ENCODE measurements around the gene CD22. TPM values are rescaled to one million over a fixed set of nuclear protein-coding genes. Genes with fewer than 3 reads are reported as not detected.

CD22 gene
- total and polyA plus RNA-seq, 2 of the 8 experiments (the other 6 are each of a cell fraction or from before 2014, with no cell fraction given): 0.06 to 0.60 TPM

- POLR2A ChIA-PET (ENCODE audit: partially characterized antibody): no interaction called here
- H3K4me1 ChIP-seq (replicated peaks in 1 of 4; ENCODE audit: control insufficient read depth in 3 of 4, insufficient read depth in 4 of 4, low read length in 3 of 4): peaks cover 0 to 13% (median 6%) of the 10 kb centered on the region in 4 experiments; a peak in 6 of 7 replicates
- DNase-seq (ENCODE audit: low read depth in 1 of 2, low spot score in 2 of 2) (no peak), FAIRE-seq (no peak)
- H3K4me2 ChIP-seq (ENCODE audit: insufficient read depth in 1 of 2, low read depth in 2 of 2, low read length in 2 of 2): no peak overlapping the region; a peak in 1 of 4 replicates
- peaks cover 3% of the 10 kb centered on the region; the same call in 1 of the 2 replicates for H3K79me1 ChIP-seq (ENCODE audit: low read depth, low read length)
- peak overlapping the region; percentile 57 for H3K4ac ChIP-seq (replicated peaks; ENCODE audit: insufficient read length, low read depth, low read length)
- no peak overlapping the region for H3K4me3 ChIP-seq (ENCODE audit: extremely low read depth in 1 of 4, insufficient read depth in 2 of 4, low read depth in 3 of 4, low read length in 4 of 4)
- peak overlapping the region; percentile 21; the same call in 1 of the 2 replicates for H2BK5ac ChIP-seq (ENCODE audit: low read depth, low read length)
- H3K27ac ChIP-seq (ENCODE audit: low read depth, low read length): no peak overlapping the region
- peak overlapping the region; percentile 98 for H2AK5ac ChIP-seq (ENCODE audit: low read depth, low read length)
- H4K91ac ChIP-seq (replicated peaks; ENCODE audit: insufficient read length, low read length): peak overlapping the region; percentile 95
- peak overlapping the region; percentile 6; the same call in 1 of the 2 replicates for H2BK12ac ChIP-seq (ENCODE audit: low read depth, low read length)
- H3K23ac ChIP-seq (ENCODE audit: insufficient read length): no peak overlapping the region
- no peak overlapping the region for H4K5ac ChIP-seq (ENCODE audit: insufficient read length, low read depth, low read length)
- H2BK120ac ChIP-seq (replicated peaks; ENCODE audit: low read depth, low read length): peak overlapping the region; percentile 49
- peaks cover 0 to 21% of the 10 kb centered on the region in 2 experiments for H4K20me1 ChIP-seq (replicated peaks in 1 of 2; ENCODE audit: control insufficient read depth in 1 of 2, insufficient read depth in 2 of 2, low read length in 2 of 2)
- 90 to 100% methylated on average over 2 to 5 of the region's 5 CpGs for WGBS, 2 experiments (ENCODE audit: extremely low coverage in 1 of 2, insufficient coverage in 1 of 2, insufficient read length in 1 of 2, insufficient replicate concordance in 2 of 2, low coverage in 1 of 2, low lambda C conversion rate in 2 of 2, missing lambda C conversion rate in 1 of 2)
- H2BK15ac ChIP-seq (ENCODE audit: low read length): peak overlapping the region; percentile 23
- H3K56ac ChIP-seq (replicated peaks; ENCODE audit: insufficient read length, low read depth, low read length): peak overlapping the region; percentile 100
- no peak overlapping the region for H4K8ac ChIP-seq (ENCODE audit: extremely low read depth, insufficient read depth, low read length)
- no peaks in the 10 kb centered on the region for H3K79me2 ChIP-seq (ENCODE audit: control insufficient read depth in 1 of 2, insufficient read depth in 2 of 2, low read length in 2 of 2)
- H3K23me2 ChIP-seq (ENCODE audit: low read depth, low read length): peaks cover 24% of the 10 kb centered on the region; the same call in 1 of the 2 replicates
- H3K14ac ChIP-seq (ENCODE audit: insufficient read length): no peak overlapping the region
- H3K36me3 ChIP-seq (ENCODE audit: control insufficient read depth in 2 of 4, insufficient read depth in 4 of 4, low read length in 3 of 4): no peaks in the 10 kb centered on the region; a peak in 1 of 8 replicates
- no peaks in the 10 kb centered on the region; a peak in 1 of 4 replicates for H3K9me3 ChIP-seq (ENCODE audit: insufficient read depth in 2 of 2, low read depth in 1 of 2, low read length in 1 of 2)
- H2BK20ac ChIP-seq (ENCODE audit: low read length): peak overlapping the region; percentile 63
- no peak overlapping the region; a peak in 1 of 7 replicates for H3K9ac ChIP-seq (replicated peaks in 1 of 4; ENCODE audit: extremely low read depth in 1 of 4, low read depth in 3 of 4, low read length in 3 of 4)
- no peak overlapping the region for H2AFZ ChIP-seq (ENCODE audit: low read length)
- H3K18ac ChIP-seq (ENCODE audit: extremely low read depth, low read length): no peak overlapping the region
- CTCF ChIA-PET (ENCODE audit: partially characterized antibody): no interaction called here
- peaks cover 0 to 12% (median 2%) of the 10 kb centered on the region in 4 experiments; a peak in 1 of 7 replicates for H3K27me3 ChIP-seq (replicated peaks in 1 of 4; ENCODE audit: control insufficient read depth in 3 of 4, extremely low read depth in 1 of 4, insufficient read depth in 3 of 4, low read length in 3 of 4)
- TF ChIP-seq ATF3 (IDR thresholded peaks at IDR 0.05; ENCODE audit: insufficient read depth, low read depth, low read length) (no peak), EZH2 (IDR thresholded peaks at IDR 0.05; ENCODE audit: low read depth, low read length, severe bottlenecking) (no peak), KDM5A (IDR thresholded peaks at IDR 0.05; ENCODE audit: low read length) (no peak), RXRA (IDR thresholded peaks at IDR 0.05; ENCODE audit: insufficient read depth, low read depth, low read length) (no peak), JUN (IDR thresholded peaks at IDR 0.05; ENCODE audit: low read depth, low read length) (no peak), TCF12 (IDR thresholded peaks at IDR 0.05; ENCODE audit: low read depth, low read length) (no peak), BACH1 (IDR thresholded peaks at IDR 0.05; ENCODE audit: low read length) (no peak), GTF2F1 (IDR thresholded peaks at IDR 0.05; ENCODE audit: borderline replicate concordance, low read depth, low read length) (no peak), POU5F1 (IDR thresholded peaks at IDR 0.05; ENCODE audit: low read depth, low read length) (no peak), SIN3A (conservative IDR thresholded peaks at IDR 0.05 in 1 of 2, IDR thresholded peaks at IDR 0.05 in 1 of 2; ENCODE audit: low read depth in 1 of 2, low read length in 2 of 2) (no peak), FOSL1 (IDR thresholded peaks at IDR 0.05; ENCODE audit: insufficient read depth, low read depth, low read length) (no peak), CREB1 (IDR thresholded peaks at IDR 0.05) (no peak), RNF2 (IDR thresholded peaks at IDR 0.05; ENCODE audit: borderline replicate concordance, low read depth, low read length, missing control alignments, poor library complexity, severe bottlenecking) (no peak)
These were observed 30.4 kb upstream of the CD22 start for GRCh38 chr19:35298561-35298972.

Data from H1 (cell line).